Fibroblast of gingiva (primary cell): Measurements from ENCODE around the gene PFKFB3.
A peak's percentile ranks its signal among the peaks of the same experiment; 100 is the strongest.
"Not testable (repeated sequence)": the region's sequence is repeated elsewhere in the genome, so short reads cannot be mapped to it uniquely, and the experiment has no call there.

Experiments
- DNase-seq: peaks from one replicate; pipeline ENCODE4 v3.0.0-alpha.2; 2011; ENCODE audit warnings: low read depth

Gene PFKFB3

DNA sequence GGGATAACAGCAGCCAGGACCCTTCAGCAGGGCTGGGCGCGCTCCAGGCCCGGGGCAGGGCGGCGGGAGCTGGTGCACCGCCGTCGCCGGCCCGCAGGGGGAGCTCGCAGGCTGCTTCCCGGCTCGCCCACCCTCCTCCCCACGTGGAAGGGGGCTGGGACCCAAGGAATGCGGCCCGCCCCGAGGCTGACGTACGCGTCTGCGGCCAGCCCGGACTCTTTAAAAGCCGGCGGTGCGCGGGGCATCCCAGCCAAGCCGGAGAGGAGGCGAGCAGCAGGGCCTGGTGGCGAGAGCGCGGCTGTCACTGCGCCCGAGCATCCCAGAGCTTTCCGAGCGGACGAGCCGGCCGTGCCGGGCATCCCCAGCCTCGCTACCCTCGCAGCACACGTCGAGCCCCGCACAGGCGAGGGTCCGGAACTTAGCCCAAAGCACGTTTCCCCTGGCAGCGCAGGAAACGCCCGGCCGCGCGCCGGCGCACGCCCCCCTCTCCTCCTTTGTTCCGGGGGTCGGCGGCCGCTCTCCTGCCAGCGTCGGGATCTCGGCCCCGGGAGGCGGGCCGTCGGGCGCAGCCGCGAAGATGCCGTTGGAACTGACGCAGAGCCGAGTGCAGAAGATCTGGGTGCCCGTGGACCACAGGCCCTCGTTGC, at the start of gene PFKFB3:
TSS of gene PFKFB3 (plus strand) at position 249 of the 647 bp plus-strand sequence. CDS start at position 578, 329 bp downstream.
- DNase-seq = peak; percentile 96

DNA sequence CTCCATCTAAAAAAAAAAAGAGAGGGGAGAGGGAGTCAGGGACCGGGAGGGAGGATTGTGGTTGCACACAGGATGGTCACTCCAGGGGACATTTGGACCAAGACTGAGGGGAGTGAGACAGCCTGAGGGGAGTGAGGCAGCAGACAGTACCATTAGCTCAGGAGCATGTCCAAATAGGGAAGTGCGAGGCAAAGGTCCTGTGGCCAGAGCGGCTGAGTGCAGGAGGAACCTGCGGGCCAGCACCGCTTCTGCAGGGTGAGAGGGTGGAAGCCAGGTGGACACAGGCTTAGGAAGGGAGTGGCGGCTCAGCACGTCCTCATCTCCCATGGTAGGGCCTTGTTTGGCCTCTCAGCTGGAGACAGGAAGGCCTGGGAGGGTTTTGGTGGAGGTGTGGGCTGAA, 48.9 kb upstream of the PFKFB3 start:
- no peak for DNase-seq

DNA sequence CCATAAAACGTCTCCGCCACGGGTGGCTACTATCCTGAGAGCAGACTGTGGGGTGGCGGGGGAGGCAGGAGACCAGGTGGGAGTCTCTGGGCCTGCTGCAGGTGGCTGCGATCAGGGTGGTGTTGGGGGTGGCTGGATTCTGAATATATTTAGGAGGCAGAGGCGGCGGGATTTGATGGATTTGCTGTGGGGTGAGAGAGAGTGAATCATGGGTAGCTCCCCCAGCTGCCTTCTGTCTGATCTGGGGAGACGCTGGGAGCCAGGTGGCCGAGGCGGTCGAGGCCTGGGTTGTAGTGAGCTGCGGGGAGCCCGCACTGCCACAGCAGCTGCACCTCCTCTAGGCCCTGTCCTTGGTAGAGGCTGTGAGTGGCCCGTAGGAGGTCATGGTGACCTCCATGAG, 48.2 kb upstream of the PFKFB3 start:
- no peak for DNase-seq

DNA sequence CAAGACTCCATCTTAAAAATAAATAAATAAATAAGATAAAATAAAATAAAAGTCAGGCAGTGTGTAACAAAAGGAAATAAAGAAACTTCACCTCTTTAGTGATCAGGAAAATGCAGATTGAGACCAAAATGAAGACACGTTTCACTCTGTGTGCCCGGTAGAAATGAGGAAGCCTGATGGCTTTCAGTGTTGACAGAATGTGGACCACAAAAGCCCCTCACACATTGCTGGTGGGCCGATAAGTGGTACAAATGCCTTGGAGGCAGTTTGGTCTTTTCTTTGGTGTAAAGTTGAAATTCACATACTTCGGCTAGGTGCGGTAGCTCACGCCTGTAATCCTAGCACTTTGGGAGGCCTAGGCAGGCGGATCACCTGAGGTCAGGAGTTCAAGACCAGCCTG, 44.5 kb upstream of the PFKFB3 start:
- DNase-seq = no peak

DNA sequence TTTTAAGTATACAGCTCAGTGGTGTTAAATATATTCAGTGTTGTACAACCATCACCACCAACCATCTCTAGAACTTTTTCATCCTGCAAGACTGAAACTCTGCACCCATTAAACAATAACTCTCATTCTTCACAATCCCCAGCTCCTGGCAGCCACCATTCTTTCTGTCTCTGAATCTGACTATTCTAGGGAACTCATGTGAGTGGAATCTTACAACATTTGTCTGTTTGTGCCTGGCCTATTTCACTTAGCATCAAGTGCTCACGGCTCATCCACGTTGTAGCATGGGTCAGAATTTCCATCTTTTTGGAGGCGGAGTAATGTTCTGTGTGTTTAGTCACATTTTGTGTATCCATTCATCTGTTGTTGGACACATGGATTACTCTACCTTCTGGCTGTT, 40.8 kb upstream of the PFKFB3 start:
- peak; percentile 14 for DNase-seq

DNA sequence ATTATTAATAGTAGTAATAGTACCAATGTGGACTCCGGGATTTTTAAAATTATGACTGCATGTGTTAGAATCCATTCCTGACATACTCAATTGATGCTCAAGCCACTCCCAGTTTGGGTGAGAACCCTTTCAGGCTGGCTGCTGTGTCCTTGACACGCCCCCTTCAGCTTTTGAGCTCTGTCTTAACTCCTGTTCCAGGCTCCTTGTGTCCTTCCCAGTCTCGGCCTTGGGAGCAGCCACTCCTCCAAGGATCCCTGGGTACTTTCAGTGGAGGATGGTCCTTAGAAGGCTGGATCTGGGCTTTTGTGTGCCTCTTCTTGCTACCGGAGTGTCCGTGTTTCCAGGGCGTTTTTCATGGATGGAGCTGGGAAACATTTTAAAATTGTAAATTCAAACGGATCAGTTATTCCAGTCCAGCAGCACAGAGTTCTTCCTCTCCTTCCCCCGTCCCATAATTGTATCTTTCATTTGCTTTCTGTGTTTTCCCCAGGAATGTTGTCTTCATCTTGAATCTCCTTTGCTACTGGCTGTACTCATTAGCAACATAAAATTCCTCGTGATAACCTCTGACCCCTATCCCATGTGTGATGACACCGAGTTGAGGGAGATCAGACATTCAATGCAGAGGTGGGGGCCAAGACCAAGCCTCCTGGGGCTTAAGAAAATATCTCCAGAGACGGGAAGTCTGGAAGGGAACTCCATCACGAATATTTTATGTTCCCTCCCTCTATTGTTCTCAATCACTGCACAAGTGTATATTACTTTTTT, 40.0 kb upstream of the PFKFB3 start:
- no peak for DNase-seq

DNA sequence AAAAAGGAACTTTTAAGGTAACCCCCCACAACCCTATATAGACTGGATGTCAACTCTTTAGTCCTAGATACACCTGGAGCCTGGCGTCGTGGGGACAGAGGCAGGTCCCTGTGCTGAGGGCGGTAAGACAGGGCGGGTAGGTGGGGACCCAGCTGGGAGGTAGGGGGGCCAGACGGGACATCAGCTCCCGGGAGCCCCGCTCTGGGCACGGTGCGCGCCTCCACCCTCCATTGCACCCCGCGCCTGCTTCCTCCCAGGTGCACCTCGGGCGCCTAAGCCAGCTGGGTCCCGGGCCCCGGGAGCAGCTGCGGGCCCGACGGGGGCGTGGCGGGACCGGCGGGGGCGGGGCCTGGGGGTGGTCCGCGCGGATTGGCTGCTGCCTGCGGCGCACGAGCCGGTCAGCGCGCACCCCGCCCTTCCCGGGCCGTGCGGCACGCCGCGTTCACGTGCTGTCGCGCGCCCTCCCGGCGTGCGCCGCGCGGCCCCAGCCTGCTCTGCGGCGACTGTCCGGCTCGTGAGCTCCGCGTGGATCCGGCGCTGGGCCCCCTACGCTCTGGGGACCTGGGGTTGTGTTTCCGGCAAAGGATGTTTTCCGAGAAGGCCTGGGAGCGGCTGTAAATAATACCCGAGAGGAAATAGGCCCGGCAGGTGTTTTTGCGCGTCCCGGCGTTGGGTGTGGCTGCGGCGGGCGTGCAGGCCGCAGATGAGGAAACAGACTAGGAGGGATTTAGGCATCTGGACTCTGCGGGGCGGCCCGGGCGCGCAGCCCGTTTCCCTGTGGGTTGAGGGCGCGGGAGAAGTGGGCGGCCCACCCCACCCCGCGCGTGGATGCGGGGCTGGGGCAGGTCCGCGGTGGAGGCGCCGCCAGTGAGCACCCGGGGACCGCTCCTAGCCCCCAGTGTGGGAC, 39.1 kb upstream of the PFKFB3 start:
- DNase-seq = peak; percentile 87

DNA sequence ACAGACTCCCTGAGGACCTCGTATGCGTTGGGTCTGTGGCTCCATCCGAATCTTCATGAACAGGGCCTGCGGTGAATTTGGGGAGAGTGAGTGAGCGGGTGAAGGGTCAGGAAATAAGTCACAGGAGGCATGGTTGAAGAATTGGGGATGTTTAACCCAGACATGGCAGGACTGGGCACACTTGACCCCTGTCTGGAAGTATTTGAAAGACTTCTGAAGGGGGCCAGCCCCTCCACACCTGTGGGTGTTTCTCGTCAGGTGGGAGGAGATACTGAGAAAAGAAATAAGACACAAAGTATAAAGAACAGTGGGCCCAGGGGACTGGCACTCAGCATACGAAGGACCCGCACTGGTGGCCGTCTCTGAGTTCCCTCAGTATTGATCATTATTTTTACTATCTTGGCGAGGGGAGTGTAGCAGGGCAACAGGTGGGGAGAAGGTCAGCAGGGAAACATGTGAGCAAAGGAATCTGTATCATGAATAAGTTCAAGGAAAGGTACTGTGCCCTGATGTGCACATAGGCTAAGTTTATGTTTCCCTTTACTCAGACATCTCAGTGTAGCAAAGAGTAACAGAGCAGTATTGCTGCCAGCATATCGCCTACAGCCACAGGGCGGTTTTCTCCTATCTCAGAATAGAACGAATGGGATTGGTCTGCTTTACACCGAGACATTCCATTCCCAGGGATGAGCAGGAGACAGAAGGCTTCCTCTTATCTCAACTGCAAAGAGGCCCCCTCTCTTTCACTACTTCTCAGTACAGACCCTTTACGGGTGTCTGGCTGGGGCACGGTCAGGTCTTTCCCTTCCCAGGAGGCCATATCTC, 38.2 kb upstream of the PFKFB3 start:
- DNase-seq = no peak

DNA sequence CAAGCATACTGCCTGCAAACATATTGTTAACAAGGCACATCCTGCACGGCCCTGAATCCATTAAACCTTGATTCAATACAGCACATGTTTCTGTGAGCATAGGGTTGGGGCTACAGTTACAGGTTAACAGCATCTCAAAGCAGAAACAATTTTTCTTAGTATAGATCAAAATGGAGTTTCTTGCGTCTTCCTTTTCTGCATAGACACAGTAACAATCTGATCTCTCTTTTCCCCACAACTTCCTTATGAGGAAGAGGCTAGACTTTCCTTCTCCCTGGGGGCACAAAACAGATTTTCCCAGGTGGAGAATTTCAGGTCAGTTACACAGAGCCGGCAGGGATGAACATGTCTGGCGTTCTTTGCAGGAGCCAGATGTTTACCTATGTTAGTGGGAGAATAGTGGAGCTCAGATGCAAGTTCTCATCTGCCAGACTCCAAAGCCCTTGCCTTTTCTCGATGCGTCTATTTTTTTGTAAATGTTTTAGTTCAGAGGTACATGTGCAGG, 37.5 kb upstream of the PFKFB3 start:
- DNase-seq = no peak

DNA sequence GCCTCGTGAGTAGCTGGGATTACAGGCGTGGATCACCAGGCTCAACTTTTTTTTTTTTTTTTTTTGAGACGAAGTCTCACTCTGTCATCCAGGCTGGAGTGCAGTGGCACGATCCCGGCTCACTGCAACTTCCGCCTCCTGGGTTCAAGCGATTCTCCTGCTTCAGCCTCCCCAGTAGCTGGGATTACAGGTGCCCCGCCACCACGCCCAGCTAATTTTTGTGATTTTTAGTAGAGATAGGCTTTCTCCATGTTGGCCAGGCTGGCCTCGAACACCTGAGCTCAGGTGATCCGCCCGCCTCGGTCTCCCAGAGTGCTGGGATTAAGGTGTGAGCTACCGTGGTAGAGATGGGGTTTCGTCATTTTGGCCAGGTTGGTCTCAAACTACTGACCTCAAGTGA, 36.8 kb upstream of the PFKFB3 start:
- not testable (repeated sequence) for DNase-seq

DNA sequence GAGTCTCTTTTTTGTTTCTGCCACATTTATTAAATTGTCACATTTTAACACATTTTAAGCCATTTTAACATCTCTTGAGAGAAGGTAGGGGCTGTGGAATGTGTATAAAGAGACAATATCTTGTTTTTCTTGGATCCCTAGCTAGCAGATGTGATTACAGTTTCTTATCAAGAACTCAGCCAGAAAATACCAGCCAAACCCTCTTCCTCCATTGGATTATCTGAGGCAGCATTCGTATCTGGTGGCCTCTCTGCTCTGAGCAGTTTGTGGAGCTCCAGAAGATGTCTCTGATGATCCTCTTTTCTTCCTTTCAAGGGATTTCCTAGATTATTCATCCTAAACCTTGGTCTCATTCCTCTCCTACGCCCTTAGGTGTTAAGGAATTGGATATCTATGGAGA, 35.3 kb upstream of the PFKFB3 start:
- no peak for DNase-seq

DNA sequence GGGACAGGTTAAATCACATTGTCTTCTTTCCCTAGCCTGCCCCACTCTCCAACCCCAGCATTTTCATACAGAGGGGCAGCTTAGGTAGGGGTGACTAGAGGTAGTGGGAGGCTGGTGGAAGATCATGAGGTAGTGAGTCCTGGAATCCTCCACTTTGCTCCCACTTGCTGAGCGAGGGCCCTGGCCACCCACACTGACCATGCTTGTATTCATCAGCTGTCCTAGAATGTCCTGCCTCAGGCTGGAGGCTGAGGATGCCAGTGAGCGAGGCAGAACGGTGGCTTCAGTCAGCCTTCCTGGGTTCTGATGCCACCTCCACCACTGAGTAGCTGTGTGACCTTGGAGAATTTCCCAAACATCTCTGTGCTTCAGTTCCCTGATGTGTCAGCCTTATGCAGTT, 34.6 kb upstream of the PFKFB3 start:
- DNase-seq = no peak

DNA sequence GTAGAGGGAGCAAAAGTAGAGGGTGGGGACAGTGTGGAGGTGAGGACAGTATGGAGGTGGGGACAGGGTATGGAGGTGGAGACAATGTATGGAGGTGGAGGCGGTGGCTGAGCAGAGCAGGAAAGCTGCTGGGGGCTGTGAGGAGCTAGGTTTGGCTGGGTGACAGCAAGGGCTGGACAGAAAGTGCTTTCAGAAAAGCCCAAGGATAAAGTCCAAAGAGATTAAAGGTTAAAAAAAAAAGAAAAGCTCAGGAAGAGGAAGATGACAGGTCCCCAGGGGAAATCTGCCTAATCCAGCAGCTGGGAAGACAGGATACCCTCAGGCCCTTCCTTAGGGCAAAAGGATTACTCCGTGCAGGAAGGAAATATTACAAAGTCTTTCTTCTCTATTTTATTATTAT, 32.1 kb upstream of the PFKFB3 start:
- no peak for DNase-seq

DNA sequence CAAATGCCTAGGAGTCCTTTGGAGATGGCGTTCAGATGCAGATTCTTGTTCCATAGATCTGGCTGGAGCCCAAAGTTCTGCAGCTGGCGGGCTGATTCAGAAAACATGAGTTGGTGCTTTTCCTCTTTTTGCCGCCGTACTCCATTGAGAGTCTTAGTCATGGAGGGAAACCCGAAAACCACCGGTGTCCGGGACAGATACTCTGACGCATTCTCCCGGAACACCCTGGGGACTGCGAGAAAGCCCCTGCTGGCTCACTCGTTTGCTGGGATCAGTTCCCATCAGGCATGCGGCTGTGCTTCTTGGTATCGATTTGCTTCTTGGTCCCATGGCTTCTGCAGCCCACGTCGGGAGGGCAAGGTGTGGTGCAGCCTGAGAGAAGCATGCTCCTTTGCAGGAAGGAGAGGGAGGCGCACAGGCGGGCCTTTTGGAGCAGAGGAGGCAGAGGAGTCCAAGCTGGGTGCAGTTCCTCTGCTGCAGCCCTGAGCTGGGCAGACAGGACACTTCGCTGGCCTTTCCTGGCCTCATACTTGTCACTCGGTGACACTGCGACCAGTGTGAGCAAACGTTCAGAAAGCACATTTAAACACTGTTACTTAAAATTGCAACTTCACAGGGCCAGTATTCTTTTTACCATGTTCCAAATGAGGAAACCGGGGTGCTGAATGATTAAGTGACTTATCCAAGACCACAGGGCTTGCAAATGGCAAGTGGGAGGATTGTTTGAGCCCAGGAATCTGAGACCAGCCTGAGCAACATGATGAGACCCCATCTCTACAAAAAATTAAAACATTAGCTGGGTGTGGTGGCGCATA, 30.6 kb upstream of the PFKFB3 start:
- peak; percentile 25 for DNase-seq

DNA sequence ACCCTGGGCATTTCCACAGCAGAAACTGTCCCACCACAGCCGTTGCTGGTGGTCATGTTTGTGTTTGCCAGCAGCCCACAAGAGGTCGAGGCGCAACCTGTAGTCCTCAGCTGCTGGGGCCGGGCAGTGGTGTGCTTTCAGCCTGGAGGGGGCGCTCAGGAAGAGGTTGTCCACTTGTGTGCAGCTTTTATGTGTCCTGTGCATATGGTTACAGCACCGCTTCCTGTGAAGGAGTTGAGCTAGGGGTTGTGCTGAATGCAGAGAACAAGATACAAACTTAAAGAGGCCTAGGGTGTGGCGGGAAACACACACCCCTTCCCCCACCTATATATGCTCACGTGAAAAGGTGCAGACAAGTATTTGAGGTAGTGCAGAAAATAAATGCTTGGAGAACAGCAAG, 29.5 kb upstream of the PFKFB3 start:
- DNase-seq = no peak

DNA sequence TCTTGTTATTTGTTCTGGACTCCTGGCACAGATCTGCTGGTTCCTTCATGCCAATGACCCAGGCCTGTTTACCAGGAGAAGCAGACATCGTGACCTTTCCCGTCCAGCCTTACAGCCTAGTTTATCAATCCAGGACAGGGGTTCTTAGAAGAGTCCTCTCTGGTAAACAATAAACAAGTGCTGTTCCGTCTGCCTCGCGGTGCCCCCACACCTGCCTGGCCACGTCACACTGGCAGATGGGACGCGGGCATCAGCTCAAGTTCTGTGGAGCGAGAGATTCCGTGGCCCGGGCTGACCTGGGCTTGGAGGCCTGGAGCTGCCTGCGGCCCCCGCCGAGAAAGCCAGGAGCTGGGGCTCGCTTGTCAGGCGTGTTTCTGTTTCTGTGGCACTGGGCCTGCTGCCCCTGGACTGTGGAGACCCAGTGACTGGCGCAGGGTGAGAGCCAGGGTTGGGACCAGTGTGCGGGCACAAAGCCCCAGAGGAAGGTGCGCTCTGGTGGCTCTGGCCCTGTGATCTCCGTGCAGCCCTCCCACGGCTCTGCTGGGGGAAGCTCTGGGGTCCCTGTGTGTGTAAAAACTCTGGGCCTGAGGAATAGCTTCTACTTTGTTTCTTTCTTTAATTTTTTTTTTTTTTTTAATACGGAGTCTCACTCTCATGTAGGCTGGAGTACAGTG, 28.4 kb upstream of the PFKFB3 start:
- DNase-seq = no peak

DNA sequence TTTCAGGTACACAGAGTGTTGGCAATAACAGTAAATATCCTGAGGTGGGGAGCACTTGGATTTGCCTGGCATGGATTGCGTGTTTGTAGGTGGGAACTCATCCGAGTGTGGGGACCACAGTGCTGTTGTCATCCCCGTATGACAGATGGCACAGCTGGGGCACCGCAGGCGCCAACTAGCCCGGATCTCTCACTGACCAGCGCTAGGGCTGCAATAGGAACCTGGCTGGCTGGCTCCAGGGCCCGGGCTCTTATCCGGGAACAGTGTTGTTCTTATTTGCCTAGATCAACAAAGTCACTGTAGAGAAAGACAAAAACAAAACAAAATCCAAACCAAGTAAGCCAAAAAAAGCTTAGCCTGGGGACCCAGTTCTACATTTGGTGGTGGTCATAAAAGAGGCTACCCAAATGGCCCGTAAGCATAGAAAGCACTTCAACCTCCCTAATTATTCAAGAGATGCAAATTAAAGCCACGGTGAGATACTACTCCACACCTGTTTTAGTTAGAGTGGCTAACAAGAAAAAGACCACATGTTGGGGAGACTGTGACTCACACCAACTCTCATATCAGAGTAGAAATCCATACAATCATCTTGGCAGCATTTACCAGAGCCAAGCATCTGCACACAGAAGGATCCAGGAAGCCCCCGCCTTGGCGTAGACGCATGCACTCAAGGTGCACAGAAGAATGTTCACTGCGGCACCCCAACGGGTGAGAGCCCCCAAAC, 27.2 kb upstream of the PFKFB3 start:
- no peak for DNase-seq

DNA sequence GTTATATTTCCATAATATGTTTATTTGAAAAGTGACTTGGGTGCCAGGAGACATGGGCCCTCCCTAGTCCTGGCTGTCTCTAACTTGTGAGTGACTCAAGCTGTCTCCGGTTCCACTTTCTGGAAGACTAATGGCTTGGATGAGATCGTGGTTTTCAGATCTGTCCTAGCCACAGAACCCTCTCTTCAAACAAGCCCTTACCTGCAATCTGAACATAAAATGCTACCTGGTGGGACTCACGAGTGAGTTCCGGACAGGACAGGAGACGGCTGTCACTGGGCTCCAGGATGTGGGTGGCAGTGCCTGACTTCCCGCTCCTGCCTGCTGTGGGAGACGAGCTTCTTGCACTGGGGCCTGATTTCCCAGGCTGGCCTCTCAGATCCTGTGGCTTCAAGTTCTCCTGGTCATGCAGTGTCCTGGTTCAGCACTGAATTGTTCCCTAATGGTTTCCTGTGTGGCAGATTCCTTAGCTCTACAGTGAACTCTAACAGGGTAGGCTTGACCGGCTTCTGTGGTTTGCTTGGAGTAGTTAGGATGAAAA, 26.0 kb upstream of the PFKFB3 start:
- DNase-seq = peak; percentile 54

DNA sequence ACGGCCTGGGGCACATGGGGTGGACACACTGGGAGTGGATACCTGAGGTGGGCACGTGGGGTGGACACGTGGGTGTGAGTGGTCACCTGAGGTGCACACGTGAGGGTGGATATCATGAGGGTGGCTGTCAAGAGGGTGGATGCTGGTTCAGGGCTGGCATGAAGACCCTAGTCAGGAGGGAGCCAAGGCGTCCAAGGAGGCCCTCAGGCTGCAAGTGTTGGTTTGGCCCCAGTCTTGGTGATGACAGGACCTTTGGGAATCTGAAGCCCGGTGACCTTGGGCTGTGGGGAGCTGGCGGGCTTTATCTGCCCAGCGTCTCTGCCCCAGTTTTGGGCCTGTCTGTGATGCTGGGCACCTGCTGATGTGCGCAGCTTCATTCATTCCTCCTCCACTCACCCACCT, 24.9 kb upstream of the PFKFB3 start:
- DNase-seq = no peak
